ENCODE data around the gene LDHAL6A.

DNA sequence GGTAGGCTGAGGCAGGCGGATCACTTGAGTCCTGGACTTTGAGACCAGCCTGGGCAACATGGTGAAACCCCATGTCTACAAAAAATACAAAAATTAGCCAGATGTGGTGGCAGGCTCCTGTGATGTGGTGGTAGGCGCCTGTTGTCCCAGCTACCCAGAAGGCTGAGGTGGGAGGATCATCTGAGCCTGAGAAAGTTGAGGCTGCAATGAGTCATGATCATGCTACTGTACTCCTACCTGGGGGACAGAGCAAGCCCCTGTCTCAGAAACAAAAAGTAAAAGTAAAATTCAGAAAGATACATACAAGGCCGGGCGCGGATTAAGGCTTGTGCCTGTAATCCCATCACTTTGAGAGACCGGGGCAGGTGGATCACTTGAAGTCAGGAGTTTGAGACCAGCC, 6.3 kb downstream of the LDHAL6A start:
- TF ChIP-seq ZNF274 (IDR thresholded peaks at IDR 0.05; ENCODE audit: low read depth, low read length) (no peak), YY1 (IDR thresholded peaks at IDR 0.05; ENCODE audit: insufficient read depth, insufficient read length) (no peak)

Data from NT2/D1 (cell line).